ENCODE results near the gene FMR1.

- no peak for TF ChIP-seq CTCF (IDR thresholded peaks at IDR 0.05; ENCODE audit: insufficient read depth, low read length, poor library complexity, severe bottlenecking)
- TF ChIP-seq EZH2phosphoT487 (conservative IDR thresholded peaks at IDR 0.05; ENCODE audit: low read length), result no peak
These were observed 11.4 kb upstream of the FMR1 start for GRCh38 chrX:147900349-147900748.

All from SU-DHL-6 (cell line).